ENCODE data around the gene IFNLR1.
A peak's percentile ranks its signal among the peaks of the same experiment; 100 is the strongest.

The IFNLR1 gene

DNA sequence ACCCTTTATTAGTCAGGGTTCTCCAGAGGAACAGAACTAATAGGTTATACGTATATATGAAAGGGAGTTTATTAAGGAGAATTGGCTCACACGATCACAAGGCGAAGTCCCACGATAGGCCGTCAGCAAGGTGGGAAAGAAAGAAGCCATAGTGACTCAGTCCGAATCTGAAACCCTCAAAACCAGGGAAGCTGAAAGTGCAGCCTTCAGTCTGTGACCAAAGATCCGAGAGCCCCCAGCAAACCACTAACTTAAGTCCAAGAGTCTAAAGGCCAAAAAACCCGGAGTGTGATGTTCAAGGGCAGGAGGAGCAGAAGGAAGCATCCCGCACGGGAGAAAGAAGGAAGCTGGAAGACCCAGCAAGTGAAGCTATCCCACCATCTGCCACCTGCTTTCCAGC is 9.9 kb downstream of the IFNLR1 start:
- DNase-seq (ENCODE audit: low read depth in 2 of 2), result no peak

DNA sequence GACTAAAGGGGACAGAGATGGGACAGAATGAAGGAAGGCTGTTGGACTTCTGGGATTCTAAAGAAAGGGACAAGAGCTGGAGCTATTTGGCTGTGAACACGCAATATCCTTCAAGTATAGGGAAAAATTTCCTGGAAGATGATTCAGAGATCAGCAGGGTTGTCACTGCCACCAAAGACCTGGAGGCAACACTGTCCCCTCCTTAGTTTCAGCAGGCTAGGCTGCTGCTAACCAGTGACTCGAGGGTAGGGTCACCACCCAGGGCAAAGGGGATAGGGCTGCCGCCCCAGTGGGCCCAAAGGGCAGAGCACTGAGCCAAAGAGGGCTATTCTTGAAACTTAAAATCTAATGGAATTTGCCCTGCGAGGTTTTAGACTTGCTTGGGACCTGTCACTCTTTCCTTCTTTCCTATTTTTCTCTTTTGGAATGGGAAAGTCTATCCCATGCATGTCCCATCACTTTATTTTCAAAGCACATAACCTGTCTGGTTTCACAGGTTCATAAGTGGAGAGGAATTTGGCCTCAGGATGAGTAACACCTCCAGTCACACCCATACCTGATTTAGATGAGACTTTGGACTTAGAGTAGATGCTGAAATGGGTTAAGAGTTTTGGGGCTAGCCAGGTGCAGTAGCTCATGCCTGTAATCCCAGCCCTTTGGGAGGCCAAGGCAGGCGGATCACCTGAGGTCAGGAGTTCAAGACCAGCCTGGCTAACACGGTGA is 11.9 kb downstream of the IFNLR1 start:
- DNase-seq (ENCODE audit: low read depth in 2 of 2), result no peak

DNA sequence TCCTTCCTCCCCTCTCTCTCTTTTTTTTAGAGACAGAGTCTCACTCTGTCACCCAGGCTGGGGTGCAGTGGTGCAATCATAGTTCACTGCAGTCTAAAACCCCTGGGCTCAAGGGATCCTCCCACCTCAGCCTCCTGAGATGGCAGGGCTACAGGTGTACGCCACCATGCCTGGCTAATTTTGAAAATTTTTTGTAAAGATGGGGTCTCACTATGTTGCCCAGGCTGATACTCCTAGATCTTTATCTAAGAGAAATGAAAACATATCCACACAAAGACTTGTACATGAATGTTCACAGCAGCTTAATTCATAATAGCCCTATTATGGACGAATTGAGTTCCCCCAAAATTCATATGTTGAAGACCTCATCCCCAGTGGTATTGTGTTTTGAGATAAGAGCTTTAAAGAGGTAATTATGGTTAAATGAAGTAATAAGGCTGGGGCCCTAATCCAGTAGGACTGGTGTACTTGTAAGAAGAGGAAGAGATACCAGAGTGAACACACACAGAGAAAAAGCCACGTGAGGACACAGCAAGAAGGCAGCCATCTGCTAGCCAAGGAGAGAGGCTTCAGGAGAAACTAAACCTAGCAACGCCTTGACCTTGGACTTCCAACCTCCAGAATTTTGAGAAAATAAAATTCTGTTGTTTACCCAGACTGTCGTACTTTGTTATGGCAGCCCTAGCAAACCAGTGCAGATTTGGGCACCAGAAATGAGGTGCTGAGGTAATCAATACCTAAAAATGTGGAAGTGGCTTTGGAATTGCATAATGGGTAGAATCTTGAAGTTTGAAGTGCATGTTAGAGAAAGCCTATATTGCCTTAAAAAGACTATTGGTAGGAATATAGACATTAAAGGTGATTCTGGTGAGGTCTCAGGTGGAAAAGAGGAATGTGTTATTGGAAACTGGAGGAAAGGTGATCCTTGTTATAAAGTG is 13.2 kb downstream of the IFNLR1 start:
- DNase-seq (ENCODE audit: low read depth in 2 of 2), result no peak

DNA sequence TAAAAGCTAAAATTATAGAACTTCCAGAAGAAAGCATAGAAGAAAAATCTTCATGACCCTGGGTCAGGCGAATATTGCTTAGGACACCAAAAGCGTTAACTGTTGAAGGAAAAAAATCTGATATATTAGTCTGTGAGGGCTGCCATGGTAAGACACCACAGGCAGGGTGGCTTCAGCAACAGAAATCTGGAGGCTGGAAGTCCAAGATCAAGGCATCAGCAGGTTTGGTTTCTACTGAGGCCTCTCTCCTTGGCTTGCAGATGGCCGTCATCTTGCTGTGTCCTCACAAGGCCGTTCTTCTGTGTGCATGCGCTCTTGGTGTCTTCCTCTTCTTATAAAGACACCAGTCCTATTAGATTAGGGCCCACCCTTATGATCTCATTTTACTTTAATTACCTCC is 14.5 kb downstream of the IFNLR1 start:
- no peak for DNase-seq (ENCODE audit: low read depth in 2 of 2)

DNA sequence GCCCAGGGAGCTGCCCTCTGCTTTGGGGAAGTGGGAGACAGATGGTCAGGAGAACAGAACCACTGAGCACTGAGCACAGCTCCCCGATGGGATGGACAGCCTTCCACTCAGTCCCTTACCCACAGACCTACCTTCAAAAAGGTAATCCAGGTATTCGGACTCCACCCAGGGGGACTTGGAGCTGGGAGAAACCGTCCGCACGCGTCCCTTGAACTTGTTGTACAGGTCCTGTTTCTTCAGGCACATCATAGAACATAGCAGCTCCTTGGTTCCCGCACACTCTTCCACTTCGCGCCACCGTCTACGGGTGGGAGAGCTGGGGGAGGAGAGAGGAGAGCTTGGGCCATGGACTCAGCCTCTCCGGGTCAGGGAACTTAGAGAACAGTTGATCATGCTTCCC is 17.8 kb downstream of the IFNLR1 start:
- no peak for DNase-seq (ENCODE audit: low read depth in 2 of 2)

DNA sequence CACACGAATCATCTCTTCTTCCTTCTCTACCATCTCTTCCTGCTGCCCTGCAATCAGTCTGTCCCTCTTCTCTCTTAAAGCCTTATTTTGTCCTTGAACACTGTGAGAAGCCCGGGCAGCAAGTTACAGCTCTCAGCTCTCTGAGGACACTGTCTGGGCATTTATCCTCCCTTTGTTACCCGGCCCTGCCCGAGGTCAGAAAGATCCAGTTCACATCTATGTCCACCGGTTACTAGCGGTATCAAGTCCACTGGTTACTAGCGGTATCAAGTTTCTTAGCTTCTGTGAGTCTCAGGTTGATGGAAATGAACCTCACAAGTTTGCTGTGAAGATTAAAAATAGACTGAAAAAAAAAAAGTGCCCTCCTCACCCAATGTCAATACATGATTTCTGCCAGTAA is 18.8 kb downstream of the IFNLR1 start:
- no peak for DNase-seq (ENCODE audit: low read depth in 2 of 2)

DNA sequence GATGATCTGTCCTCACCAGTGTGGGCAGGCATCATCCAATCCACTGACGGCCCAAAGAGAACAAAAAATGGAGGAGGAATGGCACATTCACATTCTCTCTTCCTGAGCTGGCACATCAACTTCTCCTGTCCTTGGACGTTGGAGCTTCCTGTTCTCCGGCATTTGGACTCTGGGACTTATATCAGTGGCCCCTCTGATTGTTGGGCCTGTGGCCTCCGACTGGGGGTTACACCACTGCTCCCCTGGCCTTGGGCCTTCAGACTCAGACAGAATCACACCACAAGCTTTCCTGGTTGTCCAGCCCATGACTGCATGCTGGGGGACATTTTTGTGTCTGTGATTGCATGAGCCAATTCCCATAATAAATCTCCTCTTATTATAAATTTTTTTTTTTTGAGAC is 20.1 kb downstream of the IFNLR1 start:
- DNase-seq (ENCODE audit: low read depth in 2 of 2), result no peak

DNA sequence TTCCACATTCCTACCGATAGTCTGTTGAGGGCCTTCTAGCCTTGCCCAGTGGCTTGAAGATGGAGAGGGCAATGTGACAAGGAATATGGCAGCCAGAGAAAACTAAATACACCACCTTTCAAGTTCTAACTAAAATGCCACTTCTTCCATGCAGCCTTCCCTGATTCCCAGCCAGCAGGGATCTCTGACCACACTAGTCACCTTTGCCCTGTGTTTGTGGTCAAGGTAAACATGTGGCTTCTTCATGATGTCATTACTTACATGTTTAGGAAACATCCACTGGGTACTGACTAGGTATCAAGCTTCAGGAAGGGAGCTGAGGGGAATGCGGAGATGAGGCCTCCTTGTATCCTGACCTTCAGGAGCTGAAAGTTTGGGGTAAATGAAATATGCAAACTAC is 21.6 kb downstream of the IFNLR1 start:
- DNase-seq (ENCODE audit: low read depth in 2 of 2), result no peak

DNA sequence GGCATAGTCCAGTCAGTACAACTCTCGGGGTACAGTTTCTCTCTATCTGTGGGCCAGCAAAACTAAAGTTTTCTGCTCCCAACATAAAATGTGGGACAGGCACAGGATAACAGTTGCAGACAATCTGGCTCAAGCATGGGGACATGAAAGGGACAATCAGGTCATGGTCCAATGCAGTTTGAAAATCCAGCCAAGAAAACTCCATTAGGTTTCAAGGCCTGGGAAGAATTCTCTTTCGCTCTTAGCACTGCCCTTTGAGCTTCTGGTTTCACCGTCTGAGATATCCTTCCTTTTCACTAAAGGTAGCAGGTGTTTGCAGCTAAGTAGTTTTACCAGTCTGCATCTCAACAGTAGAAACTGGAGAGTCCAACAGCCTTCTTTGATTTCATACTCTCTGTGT is 23.1 kb downstream of the IFNLR1 start:
- DNase-seq (ENCODE audit: low read depth in 2 of 2), result no peak

DNA sequence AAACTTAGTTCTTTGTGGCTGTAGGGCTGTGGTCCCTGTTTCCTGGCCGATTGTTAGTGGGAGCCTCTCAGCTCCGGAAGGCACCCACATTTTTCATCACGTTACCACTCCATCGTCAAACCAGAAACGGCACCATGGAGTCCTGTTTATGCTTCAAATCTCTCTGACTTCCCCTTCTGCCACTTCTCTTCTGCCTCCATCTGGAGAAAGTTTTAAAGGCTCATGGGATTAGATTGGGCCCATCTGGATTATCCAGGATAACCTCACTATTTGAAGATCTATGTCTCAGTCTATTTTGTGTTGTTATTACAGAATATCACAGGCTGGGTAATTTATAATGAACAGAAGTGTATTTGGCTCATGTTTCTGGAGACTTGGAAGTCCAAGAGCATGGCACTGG is 24.9 kb downstream of the IFNLR1 start:
- no peak for DNase-seq (ENCODE audit: low read depth in 2 of 2)

DNA sequence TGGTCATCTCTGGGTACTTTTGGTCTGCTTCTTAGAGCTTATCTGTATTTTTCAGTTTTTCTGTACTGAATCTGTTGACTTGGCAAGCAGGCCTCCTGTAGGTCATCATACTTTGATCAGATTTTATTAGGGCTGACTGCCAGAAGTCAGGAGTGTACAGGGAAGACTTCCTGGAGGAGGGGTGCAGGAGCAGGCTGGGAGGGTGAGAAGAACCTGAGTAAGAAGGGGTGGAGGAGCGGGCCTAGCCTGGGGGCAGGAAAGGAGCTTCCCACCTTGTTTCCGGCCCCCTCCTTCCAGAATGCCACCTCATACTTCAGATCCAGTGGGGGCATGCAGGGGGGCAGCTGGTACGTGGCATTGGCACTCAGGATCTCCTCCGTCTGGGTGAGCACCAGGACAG is 25.8 kb downstream of the IFNLR1 start:
- no peak for DNase-seq (ENCODE audit: low read depth in 2 of 2)

DNA sequence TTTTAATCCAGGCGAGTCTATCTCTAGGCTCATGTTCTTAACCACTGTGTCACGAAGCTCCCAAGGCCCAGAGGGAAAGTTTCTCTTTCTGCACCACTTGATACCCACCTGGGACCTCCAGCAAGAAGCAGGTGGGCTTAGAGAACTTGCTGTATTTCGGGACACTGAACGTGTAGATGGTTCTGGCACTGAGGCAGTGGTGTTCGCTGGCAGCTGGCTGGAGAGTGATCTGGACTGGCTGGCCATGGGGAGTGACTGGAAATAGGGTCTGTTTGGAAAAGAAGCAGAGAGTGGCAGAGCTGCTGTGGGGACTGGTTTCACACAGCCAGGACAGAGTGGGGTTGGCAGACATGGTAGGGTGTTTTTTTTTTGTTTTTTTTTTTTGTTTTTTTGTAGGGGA is 27.7 kb downstream of the IFNLR1 start:
- no peak for DNase-seq (ENCODE audit: low read depth in 2 of 2)

DNA sequence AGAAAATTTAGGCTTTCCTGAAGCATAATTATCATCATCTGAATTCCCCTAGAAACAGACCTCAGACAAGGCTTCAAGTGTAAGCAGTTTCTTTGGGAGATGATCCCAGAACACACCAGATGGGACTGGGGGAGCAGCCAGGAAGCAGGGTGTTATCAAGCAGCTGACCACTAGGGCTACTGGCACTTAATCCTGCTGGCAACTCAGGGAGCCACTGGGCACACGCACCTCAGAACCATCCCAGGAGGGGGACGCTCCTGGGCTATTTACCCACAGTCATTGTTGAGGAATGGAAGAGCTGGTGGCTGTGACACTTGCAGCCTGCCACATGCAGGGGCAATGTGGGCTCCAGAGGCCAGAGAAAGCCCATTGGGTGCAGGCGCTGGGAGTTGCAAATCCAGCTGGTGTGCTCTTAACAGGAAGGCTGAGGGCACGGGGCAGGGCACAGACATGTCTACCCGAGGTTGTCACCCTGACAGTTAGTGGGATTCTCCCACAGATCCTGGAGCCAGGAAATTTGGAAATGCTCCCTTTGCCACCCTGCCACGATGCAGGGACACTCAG is 29.1 kb downstream of the IFNLR1 start:
- no peak for DNase-seq (ENCODE audit: low read depth in 2 of 2)

DNA sequence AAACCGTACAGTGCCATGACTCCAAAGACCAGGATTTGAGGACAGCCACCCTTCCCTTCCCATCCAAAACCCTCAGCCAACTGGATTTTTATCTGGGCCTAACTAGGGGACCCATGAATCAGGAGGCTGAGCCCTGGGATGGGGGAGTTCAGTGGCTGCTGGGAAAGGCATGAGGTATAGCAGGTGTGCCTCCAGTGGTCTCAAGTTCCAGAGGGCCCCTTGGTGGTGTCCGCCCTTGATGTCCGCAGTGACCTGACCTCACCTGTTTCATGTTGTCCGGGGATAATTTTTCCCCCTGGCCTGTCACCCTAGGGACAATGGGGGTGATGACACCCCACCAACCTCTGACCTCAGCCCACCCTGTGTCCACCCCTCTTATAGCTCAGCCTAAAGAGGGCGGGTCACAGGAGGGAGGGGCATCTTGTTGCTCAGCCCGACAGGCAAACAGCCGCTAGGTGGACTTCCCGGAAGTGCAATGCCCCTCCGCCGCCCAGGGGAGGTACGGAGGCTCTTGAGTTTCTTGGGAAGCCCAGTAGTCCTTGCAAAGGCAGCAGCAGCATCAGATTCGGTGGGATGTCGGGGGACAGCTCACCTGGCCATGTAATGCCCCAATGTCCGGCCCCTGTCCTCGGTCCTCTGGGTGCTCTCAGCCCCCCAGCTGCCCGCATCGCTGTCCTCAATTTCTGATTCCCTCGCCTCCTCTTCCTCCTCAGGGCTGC is 30.4 kb downstream of the IFNLR1 start:
- DNase-seq (ENCODE audit: low read depth in 2 of 2), result no peak

DNA sequence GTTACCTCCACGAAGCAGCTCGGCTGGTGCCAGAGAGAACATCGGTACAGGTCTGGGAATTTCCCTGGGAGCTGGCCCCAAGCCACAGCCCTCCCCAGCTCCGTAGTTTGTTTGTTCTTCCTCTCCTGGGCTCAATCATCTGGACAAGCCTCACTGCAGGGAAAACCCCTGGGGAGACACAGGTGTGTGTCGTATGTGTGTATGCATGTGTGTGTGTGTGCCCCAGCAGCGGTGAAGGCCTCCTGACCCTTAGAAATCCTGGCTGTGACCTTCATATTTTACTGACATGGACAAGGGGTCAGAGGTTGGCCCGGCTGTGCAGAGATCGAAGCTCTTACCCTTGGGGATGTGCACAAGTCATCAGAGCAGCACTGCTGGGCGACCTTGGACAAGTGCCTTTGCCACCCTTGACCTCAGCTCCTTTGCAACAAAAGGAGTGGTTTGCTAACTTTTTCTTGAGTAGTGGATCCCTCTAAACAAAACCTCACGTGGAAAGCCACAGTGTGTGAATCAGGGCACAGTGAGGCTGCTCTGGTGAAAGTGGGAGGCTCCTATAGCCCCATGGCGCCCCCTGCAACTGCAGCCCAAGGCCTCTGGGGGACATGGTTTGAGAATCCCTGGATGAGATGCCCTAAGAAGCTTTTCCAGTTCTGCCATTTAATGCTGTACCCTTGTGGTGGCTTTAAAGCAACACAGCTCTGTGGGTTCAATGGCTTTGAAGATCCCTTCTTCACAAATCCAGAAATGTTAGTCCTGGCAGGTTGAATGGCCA is 31.9 kb downstream of the IFNLR1 start:
- no peak for DNase-seq (ENCODE audit: low read depth in 2 of 2)

DNA sequence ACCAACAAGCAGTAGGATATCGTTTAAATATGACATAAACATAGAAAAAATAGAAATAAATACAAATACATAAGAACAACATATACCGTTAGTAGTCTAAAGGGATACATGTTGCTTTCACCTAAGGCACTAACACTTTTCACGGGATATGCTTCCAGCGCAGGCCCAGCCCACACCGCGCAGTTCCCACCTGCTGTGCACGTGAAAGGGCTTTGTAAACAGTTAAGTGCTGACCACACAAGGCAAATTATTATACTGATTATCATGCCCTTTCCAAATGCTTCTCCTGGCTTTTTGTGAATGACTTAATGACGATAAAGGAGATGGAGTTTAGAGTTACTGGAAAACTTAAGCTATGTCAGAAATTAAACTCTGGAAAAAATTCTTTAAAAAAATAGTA is 32.9 kb downstream of the IFNLR1 start:
- DNase-seq (ENCODE audit: low read depth in 2 of 2), result no peak

DNA sequence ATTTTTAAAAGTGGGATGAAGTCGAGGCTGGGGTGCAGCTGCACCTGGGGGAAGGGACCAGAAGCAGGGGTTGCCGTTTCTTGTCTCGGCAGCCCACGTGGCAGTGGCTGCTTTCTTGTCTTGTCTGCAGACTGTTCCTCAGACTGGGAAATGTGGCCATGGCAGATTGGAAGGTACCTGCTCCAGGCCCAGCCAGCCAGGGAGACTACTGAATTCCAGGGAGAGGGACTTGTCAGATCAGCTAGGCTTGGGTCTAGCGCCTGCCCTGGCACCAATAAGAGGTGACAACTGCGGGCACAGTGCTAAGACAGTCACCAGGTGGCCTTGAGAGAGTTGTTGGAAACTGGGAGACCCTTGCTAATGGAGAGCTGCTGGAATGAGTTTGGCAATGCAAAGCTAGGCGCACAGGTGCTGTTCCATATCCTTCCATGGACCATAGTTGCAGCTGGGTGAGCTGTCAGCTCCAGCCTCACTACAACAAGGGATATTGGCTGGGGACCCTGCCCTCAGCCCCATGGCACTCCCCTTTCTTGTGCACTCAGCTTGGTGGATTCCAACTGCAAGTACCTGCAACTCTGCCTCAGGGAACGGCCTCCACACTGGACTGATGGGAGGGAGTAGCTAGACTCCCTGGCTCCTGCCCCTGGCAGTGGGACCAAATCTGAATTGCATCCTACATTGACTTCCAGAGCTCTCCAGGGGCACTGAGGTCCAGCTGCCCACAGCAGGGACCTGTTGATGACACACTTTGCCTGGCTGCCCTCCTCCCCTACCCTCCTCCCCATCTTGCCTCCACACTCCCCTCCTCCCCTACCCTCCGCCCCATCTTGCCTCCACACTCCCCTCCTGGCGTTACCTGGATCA is 34.2 kb downstream of the IFNLR1 start:
- DNase-seq (ENCODE audit: low read depth in 2 of 2), result no peak

DNA sequence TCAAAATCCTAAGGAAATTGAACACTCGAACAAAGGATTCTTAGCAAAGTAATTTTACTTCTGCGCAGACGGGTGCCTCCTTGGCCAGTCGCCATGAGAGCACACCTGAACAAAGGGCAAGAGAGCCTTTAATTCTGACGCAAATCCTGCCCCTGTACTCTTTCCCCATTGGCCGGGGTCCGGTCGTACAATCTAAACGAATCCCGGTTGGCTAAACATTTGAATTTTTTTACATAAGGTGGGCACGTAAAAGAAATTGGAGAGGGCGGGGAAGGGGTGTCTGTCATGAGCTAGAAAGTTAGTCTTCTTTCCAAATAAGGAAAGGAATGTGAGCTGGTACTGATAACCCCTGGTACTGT is 35.9 kb downstream of the IFNLR1 start:
- DNase-seq (ENCODE audit: low read depth in 2 of 2), result no peak

DNA sequence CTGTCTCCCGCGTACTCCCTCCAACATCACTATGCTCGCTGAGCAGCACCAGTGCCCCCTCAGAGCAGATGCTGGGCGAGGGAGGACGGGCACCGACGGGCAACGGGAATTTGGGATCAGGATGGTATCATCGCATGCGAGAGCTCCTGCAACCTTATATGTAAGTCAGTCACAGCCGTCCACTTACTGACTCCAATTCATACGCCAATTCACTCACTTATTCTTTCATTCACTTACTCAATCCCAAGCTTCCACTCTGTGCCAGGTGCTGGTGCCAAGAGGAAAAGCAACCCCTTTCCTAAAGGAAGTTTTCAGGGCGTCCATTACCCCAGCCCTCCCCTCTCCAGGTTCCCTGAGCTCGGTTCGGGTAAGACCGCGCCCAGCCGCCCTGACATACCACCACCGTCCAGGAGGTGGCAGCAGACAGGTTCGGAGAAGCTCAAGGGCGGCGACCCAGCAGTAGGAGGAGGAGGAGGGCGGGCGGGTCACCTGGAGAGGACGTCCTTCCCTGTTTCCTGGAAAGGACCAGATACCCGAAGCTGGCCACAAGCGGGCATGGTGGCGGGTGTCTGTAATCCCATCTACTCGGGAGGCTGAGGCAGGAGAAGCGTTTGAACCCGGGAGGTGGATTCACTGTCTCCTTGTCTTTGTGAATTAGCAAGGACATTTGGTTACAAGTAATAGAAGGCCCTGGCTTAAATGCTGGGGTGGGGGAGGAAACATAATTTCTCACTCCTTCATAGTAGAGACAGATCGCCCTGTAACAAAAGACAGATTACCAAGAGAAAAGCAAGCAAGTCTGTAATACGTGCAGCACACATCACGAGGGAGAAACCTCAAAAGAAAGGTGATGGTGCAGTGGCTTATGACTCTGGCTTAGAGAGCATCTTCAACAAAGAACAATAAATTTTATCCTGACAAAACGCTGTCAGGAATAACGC is 36.6 kb downstream of the IFNLR1 start:
- DNase-seq (ENCODE audit: low read depth in 2 of 2), result peak; percentile 72 to 73

Measured in stimulated activated CD8-positive, alpha-beta memory T cell treated with anti-CD3 and anti-CD28 coated beads, Interleukin-7, amount 100 ng/mL, for 4 hours (primary cell).